Smooth muscle cell (in vitro differentiated cells): Measurements from ENCODE around the gene SORCS3. TPM values are rescaled to one million over a fixed set of nuclear protein-coding genes. Genes with fewer than 3 reads are reported as not detected.

ENCODE experiments used
- DNase-seq: peaks from one replicate; lab custom pipeline; 2025; ENCODE audit not compliant: unreplicated experiment; lab: John Stamatoyannopoulos, UW
- H2AFZ ChIP-seq: fragments of 200-600 bp; sonication (generic); 2 replicates; pipeline ENCODE4 v1.6.0; 2016; ENCODE audit warnings: antibody characterized with exemption, low read depth, mild to moderate bottlenecking
- H3F3A ChIP-seq: fragments of 200-600 bp; sonication (generic); 2 replicates; pipeline ENCODE4 v1.6.0; 2017; ENCODE audit warnings: antibody characterized with exemption, low read depth
- H3K27ac ChIP-seq: fragments of 200-600 bp; sonication (generic); 2 replicates; pipeline ENCODE4 v1.5.1; 2016; ENCODE audit warnings: low read depth, mild to moderate bottlenecking
- H3K27me3 ChIP-seq: fragments of 200-600 bp; sonication (generic); 2 replicates; pipeline ENCODE4 v1.6.1; 2016; ENCODE audit warnings: low read depth, mild to moderate bottlenecking
- H3K36me3 ChIP-seq: fragments of 200-600 bp; sonication (generic); 2 replicates; pipeline ENCODE4 v1.5.1; 2016; ENCODE audit warnings: low read depth
- H3K4me1 ChIP-seq: fragments of 200-600 bp; sonication (generic); 2 replicates; pipeline ENCODE4 v1.5.1; 2016; ENCODE audit warnings: low read depth
- H3K4me2 ChIP-seq: fragments of 200-600 bp; sonication (generic); 2 replicates; pipeline ENCODE4 v1.6.0; 2016; ENCODE audit warnings: mild to moderate bottlenecking
- H3K4me3 ChIP-seq: fragments of 200-600 bp; sonication (generic); 2 replicates; pipeline ENCODE4 v1.5.1; 2016; ENCODE audit warnings: mild to moderate bottlenecking
- H3K79me2 ChIP-seq: fragments of 200-600 bp; sonication (generic); 2 replicates; pipeline ENCODE4 v1.6.0; 2016; ENCODE audit warnings: low read depth, mild to moderate bottlenecking
- H3K9ac ChIP-seq: fragments of 200-600 bp; sonication (generic); 2 replicates; pipeline ENCODE4 v1.6.0; 2016; ENCODE audit warnings: low read depth
- H3K9me3 ChIP-seq: fragments of 200-600 bp; sonication (generic); replicated peaks from 2 replicates; pipeline ENCODE4 v1.5.1; 2016; ENCODE audit warnings: low read depth
- H4K20me1 ChIP-seq: fragments of 200-600 bp; sonication (generic); 2 replicates; pipeline ENCODE4 v1.6.0; 2016; ENCODE audit warnings: low read depth
- WGBS: methylation state at CpG from one replicate; pipeline ENCODE4 v1.1.7; 2016; ENCODE audit warnings: low lambda C conversion rate; 5-methylcytosine and 5-hydroxymethylcytosine counted together
- polyA plus RNA-seq: library from polyadenylated mRNA; unstranded; fragments of >200 nt; fragmentation: Nextera tagmentation; extraction: Ambion mirVana; gene quantifications from 2 replicates; pipeline ENCODE4 v1.2.1, GENCODE V29; 2016
- total RNA-seq: library from RNA; depleted of rRNA; stranded (reverse); fragments of >200 nt; gene quantifications from 2 replicates; pipeline ENCODE4 v1.2.3, GENCODE V29; 2014
- TF ChIP-seq, protein P1 (sequence below): fragments of 200-600 bp; sonication (generic); IDR thresholded peaks from 2 replicates; pipeline ENCODE4 v1.5.1; 2017; ENCODE audit warnings: borderline replicate concordance, mild to moderate bottlenecking, antibody characterized with exemption; ENCODE audit not compliant: insufficient read depth, poor library complexity, severe bottlenecking

Gene SORCS3
- total and polyA plus RNA-seq, 2 experiments from 2014 or later: not detected

DNA sequence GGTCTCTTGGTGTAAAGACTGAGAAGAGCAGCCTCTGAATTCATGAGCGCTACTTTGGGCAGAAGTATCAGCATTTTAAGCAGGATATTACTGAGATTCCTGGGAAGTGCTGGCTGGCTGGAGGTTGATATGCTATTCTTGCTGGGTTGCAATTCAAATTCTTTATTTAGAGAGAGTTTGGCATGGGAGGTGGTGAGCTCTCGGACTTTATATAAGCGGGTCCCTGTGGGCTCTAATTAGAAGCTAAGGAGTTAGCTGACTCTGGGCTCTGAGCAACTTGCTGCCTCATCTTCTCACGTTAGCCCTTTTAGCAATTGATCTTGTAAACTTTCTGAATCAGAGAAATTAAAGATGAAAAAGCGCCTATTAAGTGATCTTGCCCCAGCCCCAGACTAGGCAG is 430.9 kb downstream of the SORCS3 start:
- 91% methylated on average over 5 of the region's 5 CpGs for WGBS
- Histone ChIP-seq H3K79me2 (no peaks in the 10 kb centered on the region), H3K27ac (no peak overlapping the region), H3K36me3 (no peaks in the 10 kb centered on the region), H4K20me1 (no peaks in the 10 kb centered on the region), H3K4me2 (no peak overlapping the region), H3K9ac (no peak overlapping the region), H3K9me3 (no peaks in the 10 kb centered on the region), H3K4me3 (no peak overlapping the region), H3F3A (no peaks in the 10 kb centered on the region), H3K27me3 (peaks cover 70% of the 10 kb centered on the region), H2AFZ (no peak overlapping the region), H3K4me1 (no peaks in the 10 kb centered on the region)
- no peak for DNase-seq
- TF ChIP-seq, protein P1, sequence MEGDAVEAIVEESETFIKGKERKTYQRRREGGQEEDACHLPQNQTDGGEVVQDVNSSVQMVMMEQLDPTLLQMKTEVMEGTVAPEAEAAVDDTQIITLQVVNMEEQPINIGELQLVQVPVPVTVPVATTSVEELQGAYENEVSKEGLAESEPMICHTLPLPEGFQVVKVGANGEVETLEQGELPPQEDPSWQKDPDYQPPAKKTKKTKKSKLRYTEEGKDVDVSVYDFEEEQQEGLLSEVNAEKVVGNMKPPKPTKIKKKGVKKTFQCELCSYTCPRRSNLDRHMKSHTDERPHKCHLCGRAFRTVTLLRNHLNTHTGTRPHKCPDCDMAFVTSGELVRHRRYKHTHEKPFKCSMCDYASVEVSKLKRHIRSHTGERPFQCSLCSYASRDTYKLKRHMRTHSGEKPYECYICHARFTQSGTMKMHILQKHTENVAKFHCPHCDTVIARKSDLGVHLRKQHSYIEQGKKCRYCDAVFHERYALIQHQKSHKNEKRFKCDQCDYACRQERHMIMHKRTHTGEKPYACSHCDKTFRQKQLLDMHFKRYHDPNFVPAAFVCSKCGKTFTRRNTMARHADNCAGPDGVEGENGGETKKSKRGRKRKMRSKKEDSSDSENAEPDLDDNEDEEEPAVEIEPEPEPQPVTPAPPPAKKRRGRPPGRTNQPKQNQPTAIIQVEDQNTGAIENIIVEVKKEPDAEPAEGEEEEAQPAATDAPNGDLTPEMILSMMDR: no peak

DNA sequence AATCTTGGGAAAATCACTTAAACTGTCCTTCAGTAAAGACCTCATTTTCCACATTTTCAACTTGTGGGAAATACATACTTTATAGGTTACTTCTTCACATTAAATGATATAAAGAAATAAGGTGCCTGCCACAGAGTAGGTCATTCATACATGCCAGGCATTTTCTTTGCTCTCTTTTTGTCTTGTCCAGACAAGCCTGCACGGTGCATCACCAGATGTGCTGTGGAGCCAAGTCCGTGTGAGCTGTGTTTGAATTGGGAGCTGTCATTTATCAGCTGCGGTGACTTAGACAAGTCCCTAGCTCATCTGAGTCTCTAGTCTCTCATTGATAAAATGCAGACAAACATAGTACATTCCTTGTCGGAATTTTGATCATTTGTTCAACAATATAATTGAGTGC is 432.9 kb downstream of the SORCS3 start:
- WGBS: 66% methylated on average over 4 of the region's 4 CpGs
- Histone ChIP-seq H3K4me2 (no peak overlapping the region), H3K9ac (no peak overlapping the region), H4K20me1 (no peaks in the 10 kb centered on the region), H3K36me3 (no peaks in the 10 kb centered on the region), H3K4me3 (no peak overlapping the region), H2AFZ (no peak overlapping the region), H3K27ac (no peak overlapping the region), H3K27me3 (peaks cover 64% of the 10 kb centered on the region), H3K79me2 (no peaks in the 10 kb centered on the region), H3K4me1 (no peaks in the 10 kb centered on the region), H3K9me3 (no peaks in the 10 kb centered on the region), H3F3A (no peaks in the 10 kb centered on the region)
- no peak for DNase-seq
- TF ChIP-seq, protein P1: no peak

DNA sequence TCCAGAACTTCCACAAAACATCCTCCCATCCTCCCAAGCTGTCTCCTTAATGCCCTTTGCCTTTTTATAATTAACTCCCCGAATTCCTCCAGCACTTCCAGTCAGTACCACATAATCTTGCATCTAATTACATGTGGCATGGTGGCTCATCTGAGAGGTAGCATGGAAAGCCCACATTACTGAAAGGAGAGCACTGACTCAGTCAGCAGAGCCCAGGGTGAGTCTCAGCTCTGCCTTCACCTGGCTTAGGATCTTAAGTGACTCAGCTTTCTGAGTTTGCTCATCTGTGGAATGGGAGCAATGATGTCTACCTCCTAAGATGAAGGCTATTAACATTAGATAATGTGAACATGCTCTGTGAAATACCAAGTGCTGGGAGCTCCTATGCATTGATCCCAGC is 433.9 kb downstream of the SORCS3 start:
- H3K27me3 ChIP-seq: peaks cover 70% of the 10 kb centered on the region
- no peak overlapping the region for H3K9ac ChIP-seq
- no peaks in the 10 kb centered on the region for H3K4me1 ChIP-seq
- no peaks in the 10 kb centered on the region for H3F3A ChIP-seq
- no peaks in the 10 kb centered on the region for H3K79me2 ChIP-seq
- no peak overlapping the region for H3K4me3 ChIP-seq
- 84% methylated on average over 1 of the region's 1 CpG for WGBS
- H3K36me3 ChIP-seq: no peaks in the 10 kb centered on the region
- no peak for DNase-seq
- no peak overlapping the region for H2AFZ ChIP-seq
- TF ChIP-seq, protein P1: no peak
- no peak overlapping the region for H3K4me2 ChIP-seq
- no peaks in the 10 kb centered on the region for H3K9me3 ChIP-seq
- no peaks in the 10 kb centered on the region for H4K20me1 ChIP-seq
- no peak overlapping the region for H3K27ac ChIP-seq

DNA sequence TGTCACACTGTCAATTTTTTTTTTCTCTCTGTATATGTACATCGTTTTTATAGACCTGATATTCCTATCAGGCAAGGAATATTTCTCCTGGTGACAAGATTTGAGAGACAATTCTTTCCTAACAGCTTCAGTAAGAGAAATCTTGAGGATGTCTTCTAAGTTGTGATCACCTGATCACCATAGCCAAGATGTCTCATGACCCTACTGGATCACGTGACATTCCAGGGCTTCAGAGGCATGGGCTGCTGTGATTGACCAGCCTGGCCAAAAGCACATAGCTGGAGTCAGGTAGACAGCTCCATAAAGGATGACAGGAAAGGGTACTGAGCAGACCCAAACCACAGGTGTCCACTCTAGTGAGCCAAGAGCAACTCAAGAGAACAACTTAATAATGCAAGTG is 444.9 kb downstream of the SORCS3 start:
- no peak overlapping the region for H3K27ac ChIP-seq
- H3K4me2 ChIP-seq: no peak overlapping the region
- peaks cover 21% of the 10 kb centered on the region for H3K27me3 ChIP-seq
- no peaks in the 10 kb centered on the region for H3K9me3 ChIP-seq
- WGBS: 83% methylated on average over 2 of the region's 2 CpGs
- no peak overlapping the region for H2AFZ ChIP-seq
- no peak overlapping the region for H3K9ac ChIP-seq
- no peaks in the 10 kb centered on the region for H3F3A ChIP-seq
- H4K20me1 ChIP-seq: no peaks in the 10 kb centered on the region
- no peak overlapping the region for H3K4me3 ChIP-seq
- DNase-seq: no peak
- H3K4me1 ChIP-seq: no peaks in the 10 kb centered on the region
- TF ChIP-seq, protein P1: no peak
- H3K79me2 ChIP-seq: no peaks in the 10 kb centered on the region
- no peaks in the 10 kb centered on the region for H3K36me3 ChIP-seq
